ENCODE measurements around the gene METTL6.
"Not testable (repeated sequence)": the region's sequence is repeated elsewhere in the genome, so short reads cannot be mapped to it uniquely, and the experiment has no call there.

METTL6 gene

DNA sequence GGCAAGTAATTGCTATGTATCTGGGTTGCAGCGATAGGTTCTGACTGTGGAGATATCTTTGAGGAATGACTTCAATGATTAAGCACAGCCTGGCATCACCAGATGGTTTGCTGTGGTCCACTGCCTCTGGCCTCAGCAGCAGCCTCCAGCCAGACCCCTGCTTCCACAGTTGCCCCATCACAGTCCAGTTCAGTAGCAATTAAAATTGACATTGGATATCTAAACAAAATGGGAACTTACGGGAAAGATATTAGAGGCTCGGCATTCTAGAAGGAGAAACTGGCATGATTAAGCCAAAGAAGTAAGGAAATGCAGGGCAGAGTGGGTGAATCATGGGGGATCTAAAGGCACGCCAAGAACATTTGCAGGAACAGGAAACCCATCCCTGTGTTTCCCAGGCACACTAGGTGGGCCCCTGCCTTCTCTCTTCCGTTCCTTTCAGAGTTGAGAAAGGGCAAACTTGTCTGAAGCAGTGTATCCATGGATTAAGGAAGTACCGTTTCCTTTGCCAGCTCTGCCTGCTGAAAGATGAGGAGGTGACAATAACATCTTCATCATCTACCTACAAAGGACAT lies 58.7 kb downstream of the METTL6 start:
- no peak for DNase-seq (ENCODE audit: low read depth)

DNA sequence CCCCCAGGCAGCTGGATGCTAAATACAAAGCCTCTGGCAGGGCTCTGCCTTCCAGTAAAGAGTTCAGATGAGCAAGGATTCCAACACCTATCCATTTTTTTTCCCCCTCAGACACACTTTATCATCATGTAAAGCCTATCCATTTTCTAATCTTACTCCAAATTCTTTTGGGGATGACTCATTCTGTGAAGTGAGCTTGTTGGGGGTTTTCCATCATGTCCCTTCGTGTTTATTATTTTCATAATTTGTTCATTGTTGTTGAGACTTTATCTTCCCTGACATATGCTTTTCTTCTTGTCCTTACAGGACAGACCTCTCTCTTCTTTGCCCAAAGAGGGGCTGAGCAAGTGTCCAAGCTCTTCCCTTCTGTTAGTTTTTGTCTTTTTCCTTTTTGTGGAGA lies 60.3 kb downstream of the METTL6 start:
- DNase-seq (ENCODE audit: low read depth): no peak

DNA sequence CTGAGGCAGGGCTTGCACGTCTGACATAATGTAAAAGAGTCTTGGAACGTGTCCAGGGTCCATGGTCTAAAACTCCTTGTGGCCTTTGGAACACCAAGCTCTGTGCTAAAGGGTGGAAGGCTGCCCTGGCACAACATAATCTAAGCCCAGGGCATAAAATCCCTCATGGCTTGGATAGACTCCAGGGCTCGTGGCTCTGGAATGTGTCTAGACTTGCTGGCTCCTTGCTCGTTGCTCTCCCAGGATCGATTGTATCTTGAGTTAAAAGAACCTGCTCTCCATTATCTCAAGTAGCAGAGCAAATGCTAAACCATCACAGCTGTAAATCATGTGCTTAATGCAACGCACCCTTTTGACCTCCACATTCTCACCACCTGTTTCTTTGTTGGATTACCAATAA lies 63.3 kb downstream of the METTL6 start:
- DNase-seq (ENCODE audit: low read depth): not testable (repeated sequence)

DNA sequence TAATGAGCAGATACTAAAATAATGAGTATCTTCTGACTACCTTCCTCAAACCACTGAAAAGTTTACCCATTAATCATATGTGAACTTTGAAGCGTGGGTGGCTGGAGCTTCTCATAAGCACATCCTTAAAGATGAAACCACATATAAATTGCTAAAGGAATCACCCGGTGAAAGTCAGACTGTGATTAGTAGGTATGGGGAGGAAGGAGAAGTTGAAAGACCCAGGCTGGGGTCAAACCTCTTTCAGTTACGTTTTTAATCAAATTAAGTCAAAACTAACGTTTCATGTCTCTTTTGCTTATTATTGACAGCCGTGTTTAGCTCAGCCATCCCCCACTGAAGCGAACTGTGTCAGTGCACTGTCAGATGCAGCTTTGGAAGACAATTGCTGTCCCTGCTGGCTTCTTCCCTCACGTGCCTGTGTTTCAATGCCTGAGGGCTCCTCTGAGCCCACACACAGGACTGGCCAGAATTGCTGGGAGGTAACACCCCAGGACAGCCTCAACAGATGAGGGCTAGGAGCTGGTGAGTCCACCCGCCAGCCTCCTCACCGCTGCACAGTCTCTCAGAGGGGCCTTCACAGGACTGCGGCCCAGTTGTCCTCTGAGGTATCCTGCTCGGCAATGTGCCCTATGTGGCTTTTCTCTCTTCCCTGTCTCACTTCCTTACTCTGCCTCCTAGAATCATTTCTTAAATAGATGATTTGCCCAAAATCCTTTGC lies 65.7 kb downstream of the METTL6 start:
- DNase-seq (ENCODE audit: low read depth): no peak

DNA sequence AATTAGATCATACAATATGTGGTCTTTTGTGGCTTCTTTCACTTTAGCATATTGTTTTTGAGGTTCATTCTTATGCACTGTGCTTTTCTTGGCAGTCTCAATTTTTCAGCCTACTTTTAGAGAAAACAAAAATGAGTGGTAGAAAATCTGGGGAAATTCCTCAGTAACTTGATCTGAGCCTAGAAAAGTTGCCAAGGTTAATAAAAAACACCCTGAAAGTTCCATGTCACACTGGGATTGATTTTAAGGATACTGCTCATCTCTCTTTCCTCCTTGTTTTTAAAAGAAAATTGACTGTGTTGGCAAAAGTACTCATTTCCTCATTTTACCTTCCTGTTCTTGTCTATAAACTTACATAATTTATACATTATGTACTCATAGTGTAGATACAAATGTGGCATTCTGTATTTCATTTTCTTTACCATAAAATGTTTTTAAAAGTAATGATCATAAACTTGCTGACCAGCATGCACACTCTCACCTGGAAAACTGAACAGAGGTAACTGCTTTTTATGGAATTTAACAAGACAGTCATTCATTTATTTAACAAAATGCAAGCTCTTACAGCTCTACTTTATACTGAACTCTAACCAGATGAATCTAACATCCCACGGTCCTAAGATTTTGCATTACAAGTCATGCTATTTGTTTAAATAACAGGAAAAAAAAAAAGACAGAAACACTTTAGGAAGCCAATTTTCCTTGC lies 66.4 kb downstream of the METTL6 start:
- no peak for DNase-seq (ENCODE audit: low read depth)

Measured in T follicular helper cell (primary cell).